Parathyroid adenoma (tissue), 2 donors: ENCODE results near the gene TMEM252.

Experiments used
- H2AFZ ChIP-seq: fragments of 300-600 bp; sonication (generic); one replicate; pipeline ENCODE4 v1.7.0; 2017; ENCODE audit warnings: antibody characterized with exemption, mild to moderate bottlenecking
- H3K27ac ChIP-seq: fragments of 300-600 bp; sonication (generic); one replicate; pipeline ENCODE4 v1.7.0; 2017
- H3K27me3 ChIP-seq: fragments of 300-600 bp; sonication (generic); one replicate; pipeline ENCODE4 v1.7.0; 2017; ENCODE audit warnings: low read length; ENCODE audit not compliant: control insufficient read depth, insufficient read depth
- H3K36me3 ChIP-seq: fragments of 300-600 bp; sonication (generic); one replicate; pipeline ENCODE4 v1.7.0; 2017; ENCODE audit warnings: low read length; ENCODE audit not compliant: control insufficient read depth, insufficient read depth
- H3K4me1 ChIP-seq: fragments of 300-600 bp; sonication (generic); one replicate; pipeline ENCODE4 v1.7.0; 2017; ENCODE audit warnings: control low read depth
- H3K4me2 ChIP-seq: fragments of 300-600 bp; sonication (generic); one replicate; pipeline ENCODE4 v1.7.0; 2017; ENCODE audit warnings: low read length
- H3K4me3 ChIP-seq: fragments of 300-600 bp; sonication (generic); one replicate; pipeline ENCODE4 v1.7.0; 2017; ENCODE audit warnings: low read depth, low read length
- H3K79me2 ChIP-seq: fragments of 300-600 bp; sonication (generic); one replicate; pipeline ENCODE4 v1.7.0; 2017; ENCODE audit warnings: control low read depth
- H3K9ac ChIP-seq: fragments of 300-600 bp; sonication (generic); one replicate; pipeline ENCODE4 v1.7.0; 2017; ENCODE audit warnings: mild to moderate bottlenecking
- H3K9me3 ChIP-seq: fragments of 300-600 bp; sonication (generic); one replicate; pipeline ENCODE4 v1.7.0; 2017; ENCODE audit warnings: low read length; ENCODE audit not compliant: control insufficient read depth
- CTCF ChIP-seq: fragments of 300-600 bp; sonication (generic); IDR thresholded peaks from one replicate; pipeline ENCODE4 v1.7.0; 2017; ENCODE audit warnings: antibody characterized with exemption, mild to moderate bottlenecking
- donor health status: primary hyperparathyroidism.

Gene TMEM252

GRCh38 chr9:68505681-68506409, 34.8 kb downstream of the TMEM252 start:
- Histone ChIP-seq H3K4me1 (no peaks in the 10 kb centered on the region), H3K79me2 (no peaks in the 10 kb centered on the region), H3K27ac (no peak overlapping the region), H3K36me3 (no peaks in the 10 kb centered on the region), H3K4me3 (no peak overlapping the region), H3K9me3 (no peaks in the 10 kb centered on the region), H3K4me2 (no peak overlapping the region), H3K27me3 (no peaks in the 10 kb centered on the region), H2AFZ (no peak overlapping the region), H3K9ac (no peak overlapping the region)
- no peak for TF ChIP-seq CTCF

GRCh38 chr9:68502279-68502678, 38.4 kb downstream of the TMEM252 start:
- Histone ChIP-seq H3K9ac (no peak overlapping the region), H3K4me1 (no peaks in the 10 kb centered on the region), H3K79me2 (no peaks in the 10 kb centered on the region), H3K4me3 (no peak overlapping the region), H3K27ac (no peak overlapping the region), H3K9me3 (no peaks in the 10 kb centered on the region), H2AFZ (no peak overlapping the region), H3K27me3 (no peaks in the 10 kb centered on the region), H3K4me2 (no peak overlapping the region), H3K36me3 (no peaks in the 10 kb centered on the region)
- TF ChIP-seq CTCF: no peak

- no peak overlapping the region for H3K27ac ChIP-seq
- H3K4me1 ChIP-seq: no peaks in the 10 kb centered on the region
- H3K9me3 ChIP-seq: no peaks in the 10 kb centered on the region
- H3K36me3 ChIP-seq: no peaks in the 10 kb centered on the region
- no peaks in the 10 kb centered on the region for H3K79me2 ChIP-seq
- H3K27me3 ChIP-seq: no peaks in the 10 kb centered on the region
- H3K4me3 ChIP-seq: no peak overlapping the region
- H3K9ac ChIP-seq: no peak overlapping the region
- no peak for TF ChIP-seq CTCF
- no peak overlapping the region for H3K4me2 ChIP-seq
- H2AFZ ChIP-seq: no peak overlapping the region
These were observed 40.0 kb downstream of the TMEM252 start for GRCh38 chr9:68500457-68501381.

GRCh38 chr9:68498816-68499215, 41.9 kb downstream of the TMEM252 start:
- no peak overlapping the region for H3K4me3 ChIP-seq
- TF ChIP-seq CTCF: no peak
- H3K79me2 ChIP-seq: no peaks in the 10 kb centered on the region
- H3K36me3 ChIP-seq: no peaks in the 10 kb centered on the region
- no peak overlapping the region for H3K27ac ChIP-seq
- no peaks in the 10 kb centered on the region for H3K27me3 ChIP-seq
- H2AFZ ChIP-seq: no peak overlapping the region
- no peak overlapping the region for H3K9ac ChIP-seq
- no peak overlapping the region for H3K4me2 ChIP-seq
- no peaks in the 10 kb centered on the region for H3K9me3 ChIP-seq
- H3K4me1 ChIP-seq: no peaks in the 10 kb centered on the region
